Jurkat, Clone E6-1 (cell line): Measurements from ENCODE around the gene PCA3.

Experiments used
- DNase-seq: peaks from one replicate; pipeline ENCODE4 v3.0.0-alpha.2; 2011; ENCODE audit warnings: low read depth, low spot score
- H3K4me3 ChIP-seq: 2 replicates; pipeline ENCODE4 v1.5.1; 2011; ENCODE audit warnings: mild to moderate bottlenecking, low read length, control low read depth, moderate library complexity

The PCA3 gene

GRCh38 chr9:76810377-76810957 is 46.2 kb downstream of the PCA3 start:
- DNase-seq, result peak; percentile 61
- no peak overlapping the region for H3K4me3 ChIP-seq

DNA sequence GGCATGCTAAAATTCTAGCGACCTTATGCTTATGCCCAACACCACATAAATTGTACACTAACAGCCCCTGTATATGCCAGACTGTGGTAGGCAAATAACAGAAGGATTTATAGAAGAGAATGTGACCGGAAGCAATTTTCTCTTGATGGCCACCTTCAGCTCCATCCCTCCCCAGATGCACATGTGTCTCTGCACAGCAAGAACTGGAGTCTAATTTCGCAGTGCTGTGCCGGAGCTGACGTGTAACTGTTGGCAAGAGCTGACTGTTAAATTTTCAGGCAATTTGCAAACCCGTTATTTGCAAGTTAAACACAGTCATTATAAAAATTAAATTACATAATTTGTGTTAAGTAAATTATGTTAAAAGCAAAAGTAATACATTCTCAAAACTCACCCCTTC is 48.4 kb downstream of the PCA3 start:
- DNase-seq, result no peak
- H3K4me3 ChIP-seq, result no peak overlapping the region

DNA sequence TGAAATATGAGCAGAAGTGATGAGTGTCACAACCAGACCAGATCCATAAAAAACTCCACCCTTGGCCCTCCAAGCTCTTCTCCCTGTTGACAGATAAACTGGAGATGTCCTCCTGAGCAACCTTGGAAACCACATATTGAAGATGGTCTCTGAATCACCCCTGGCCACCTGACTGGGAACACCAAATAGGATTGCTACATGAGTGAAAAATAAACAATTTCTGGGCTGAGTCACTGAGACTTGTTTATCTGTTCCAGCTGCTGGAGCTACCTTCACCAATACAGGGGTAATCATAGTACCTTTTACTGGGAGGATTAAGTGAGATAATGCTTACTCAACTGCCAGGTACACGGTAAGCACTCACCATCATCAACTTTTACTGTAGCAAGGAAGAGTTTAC is 53.3 kb downstream of the PCA3 start:
- H3K4me3 ChIP-seq, result no peak overlapping the region
- no peak for DNase-seq

GRCh38 chr9:76818271-76818670 is 54.0 kb downstream of the PCA3 start:
- no peak for DNase-seq
- no peak overlapping the region for H3K4me3 ChIP-seq

DNA sequence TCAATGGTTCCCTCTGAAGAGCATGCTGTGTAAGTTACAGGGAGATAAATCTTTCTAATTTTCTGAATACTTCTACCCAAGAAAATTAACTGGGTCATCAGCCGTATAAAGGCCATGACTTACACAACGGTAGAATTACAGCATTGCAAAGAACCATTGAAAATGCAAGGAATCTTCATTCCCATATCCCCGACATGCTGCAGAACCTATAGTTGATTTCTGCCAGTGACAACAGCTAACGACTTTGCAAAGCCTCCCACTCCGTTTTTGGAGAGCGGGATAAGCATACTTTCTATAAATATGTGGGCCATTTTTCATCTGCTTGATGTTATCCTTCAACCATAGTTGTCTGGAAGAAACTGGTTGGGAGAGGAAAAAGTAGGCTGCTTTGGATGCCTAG is 56.2 kb downstream of the PCA3 start:
- H3K4me3 ChIP-seq, result no peak overlapping the region
- no peak for DNase-seq

DNA sequence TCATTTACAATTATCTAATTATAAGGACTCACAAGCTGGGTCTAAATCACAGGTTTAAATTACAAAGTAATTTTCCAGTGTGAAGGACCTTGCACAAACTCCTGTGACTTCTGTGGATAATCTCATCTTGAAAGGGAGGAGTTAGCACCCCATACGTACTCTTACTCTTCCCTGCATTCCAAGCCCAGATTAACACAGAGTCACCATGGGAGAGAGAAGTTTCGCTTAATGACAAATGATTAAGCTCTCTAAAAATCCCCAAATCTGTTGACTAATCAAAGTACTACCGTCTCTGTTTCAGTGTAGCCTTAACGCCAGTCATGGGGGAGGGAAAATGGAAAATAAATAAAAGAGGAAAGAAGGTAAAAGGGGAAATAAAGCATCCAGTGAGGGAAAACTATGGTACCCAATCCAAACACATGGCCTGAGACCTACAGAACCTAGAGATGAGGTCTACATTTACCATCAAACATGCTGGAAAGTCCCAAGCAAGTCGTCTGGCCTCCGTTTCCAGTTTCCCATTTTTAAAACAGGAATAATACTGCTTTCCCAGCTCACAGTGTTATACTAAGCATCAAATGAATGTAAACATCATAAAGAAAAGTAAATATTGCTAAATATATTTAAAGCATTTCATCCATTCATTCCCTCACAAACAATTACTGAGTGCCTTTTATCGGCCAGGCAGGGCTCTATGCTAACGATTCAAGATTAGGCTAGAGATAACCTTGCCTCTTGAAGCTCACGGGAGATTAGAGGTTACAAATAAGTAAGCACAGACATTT is 63.2 kb downstream of the PCA3 start:
- H3K4me3 ChIP-seq, result no peak overlapping the region
- no peak for DNase-seq

GRCh38 chr9:76828447-76828846 is 64.2 kb downstream of the PCA3 start:
- no peak overlapping the region for H3K4me3 ChIP-seq
- DNase-seq, result no peak

GRCh38 chr9:76835571-76836283 is 71.5 kb downstream of the PCA3 start:
- no peak overlapping the region for H3K4me3 ChIP-seq
- no peak for DNase-seq
